ENCODE measurements around the gene METTL4. TPM values are rescaled to one million over a fixed set of nuclear protein-coding genes. Genes with fewer than 3 reads are reported as not detected.
A peak's percentile ranks its signal among the peaks of the same experiment; 100 is the strongest.
"Not testable (repeated sequence)": the region's sequence is repeated elsewhere in the genome, so short reads cannot be mapped to it uniquely, and the experiment has no call there.

METTL4 gene
- total RNA-seq, 1 donor from 2014 or later = 15.4 TPM

DNA sequence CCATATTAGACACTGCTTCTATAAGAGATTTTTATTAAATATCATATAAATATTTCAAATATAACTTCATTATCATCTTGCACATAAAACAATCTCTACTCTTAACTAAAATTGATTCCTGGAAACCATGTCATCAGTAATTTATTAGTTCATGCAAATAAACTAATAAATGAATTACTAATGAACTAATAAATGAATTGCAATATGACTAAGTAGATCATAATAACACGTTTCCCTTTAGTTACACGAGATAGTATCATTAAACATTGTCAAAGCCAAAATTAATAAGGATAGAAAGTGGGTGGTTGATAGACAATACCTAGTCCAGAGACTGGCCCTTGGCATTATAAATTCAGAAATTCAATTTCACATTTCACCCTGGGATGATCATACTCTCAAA is 26.1 kb downstream of the METTL4 start:
- H3K27me3 Mint-ChIP-seq (ENCODE audit: unreplicated experiment) = no peaks in the 10 kb centered on the region
- H3K36me3 Mint-ChIP-seq (ENCODE audit: unreplicated experiment) = no peaks in the 10 kb centered on the region
- H3K27ac Mint-ChIP-seq (ENCODE audit: unreplicated experiment) = no peak overlapping the region
- TF ChIP-seq, protein P1, sequence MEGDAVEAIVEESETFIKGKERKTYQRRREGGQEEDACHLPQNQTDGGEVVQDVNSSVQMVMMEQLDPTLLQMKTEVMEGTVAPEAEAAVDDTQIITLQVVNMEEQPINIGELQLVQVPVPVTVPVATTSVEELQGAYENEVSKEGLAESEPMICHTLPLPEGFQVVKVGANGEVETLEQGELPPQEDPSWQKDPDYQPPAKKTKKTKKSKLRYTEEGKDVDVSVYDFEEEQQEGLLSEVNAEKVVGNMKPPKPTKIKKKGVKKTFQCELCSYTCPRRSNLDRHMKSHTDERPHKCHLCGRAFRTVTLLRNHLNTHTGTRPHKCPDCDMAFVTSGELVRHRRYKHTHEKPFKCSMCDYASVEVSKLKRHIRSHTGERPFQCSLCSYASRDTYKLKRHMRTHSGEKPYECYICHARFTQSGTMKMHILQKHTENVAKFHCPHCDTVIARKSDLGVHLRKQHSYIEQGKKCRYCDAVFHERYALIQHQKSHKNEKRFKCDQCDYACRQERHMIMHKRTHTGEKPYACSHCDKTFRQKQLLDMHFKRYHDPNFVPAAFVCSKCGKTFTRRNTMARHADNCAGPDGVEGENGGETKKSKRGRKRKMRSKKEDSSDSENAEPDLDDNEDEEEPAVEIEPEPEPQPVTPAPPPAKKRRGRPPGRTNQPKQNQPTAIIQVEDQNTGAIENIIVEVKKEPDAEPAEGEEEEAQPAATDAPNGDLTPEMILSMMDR (IDR thresholded peaks at IDR 0.05; ENCODE audit: partially characterized antibody, unreplicated experiment) = no peak
- H3K9me3 Mint-ChIP-seq (ENCODE audit: unreplicated experiment) = no peaks in the 10 kb centered on the region
- peaks cover 3% of the 10 kb centered on the region for H3K4me1 Mint-ChIP-seq (ENCODE audit: low read depth, unreplicated experiment)
- no peak overlapping the region for H3K4me3 Mint-ChIP-seq (ENCODE audit: unreplicated experiment)
- DNase-seq = no peak

GRCh38 chr18:2541925-2542563 is 29.3 kb downstream of the METTL4 start:
- not testable (repeated sequence) for H3K27ac Mint-ChIP-seq (ENCODE audit: unreplicated experiment); H3K4me3 Mint-ChIP-seq (ENCODE audit: unreplicated experiment); DNase-seq; H3K4me1 Mint-ChIP-seq (ENCODE audit: low read depth, unreplicated experiment); H3K36me3 Mint-ChIP-seq (ENCODE audit: unreplicated experiment); H3K9me3 Mint-ChIP-seq (ENCODE audit: unreplicated experiment); H3K27me3 Mint-ChIP-seq (ENCODE audit: unreplicated experiment)
- TF ChIP-seq, protein P1 (IDR thresholded peaks at IDR 0.05; ENCODE audit: partially characterized antibody, unreplicated experiment) = peak; percentile 56

DNA sequence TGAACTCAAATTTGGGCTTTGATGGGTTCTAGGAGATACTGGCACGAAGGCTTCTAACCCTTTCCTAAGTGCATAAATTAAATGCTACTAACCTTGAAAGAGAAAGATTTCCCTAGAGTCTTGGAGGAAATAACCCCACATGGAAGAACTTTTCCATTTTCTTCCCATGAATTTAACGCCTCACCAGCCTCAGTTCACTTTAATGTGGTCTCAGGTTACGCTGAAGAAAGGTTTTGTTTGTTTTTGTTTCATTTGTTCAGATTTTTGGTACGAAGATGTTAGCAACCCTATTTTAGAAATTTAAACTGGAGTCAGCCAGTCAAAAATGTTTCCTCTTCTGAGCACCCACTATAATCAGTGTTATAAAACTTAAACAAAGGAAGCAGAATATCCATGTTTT is 30.7 kb downstream of the METTL4 start:
- H3K9me3 Mint-ChIP-seq (ENCODE audit: unreplicated experiment) = no peaks in the 10 kb centered on the region
- DNase-seq = no peak
- TF ChIP-seq, protein P1 (IDR thresholded peaks at IDR 0.05; ENCODE audit: partially characterized antibody, unreplicated experiment) = no peak
- H3K36me3 Mint-ChIP-seq (ENCODE audit: unreplicated experiment) = no peaks in the 10 kb centered on the region
- peaks cover 3% of the 10 kb centered on the region for H3K4me1 Mint-ChIP-seq (ENCODE audit: low read depth, unreplicated experiment)
- H3K4me3 Mint-ChIP-seq (ENCODE audit: unreplicated experiment) = no peak overlapping the region
- H3K27ac Mint-ChIP-seq (ENCODE audit: unreplicated experiment) = no peak overlapping the region
- H3K27me3 Mint-ChIP-seq (ENCODE audit: unreplicated experiment) = no peaks in the 10 kb centered on the region

DNA sequence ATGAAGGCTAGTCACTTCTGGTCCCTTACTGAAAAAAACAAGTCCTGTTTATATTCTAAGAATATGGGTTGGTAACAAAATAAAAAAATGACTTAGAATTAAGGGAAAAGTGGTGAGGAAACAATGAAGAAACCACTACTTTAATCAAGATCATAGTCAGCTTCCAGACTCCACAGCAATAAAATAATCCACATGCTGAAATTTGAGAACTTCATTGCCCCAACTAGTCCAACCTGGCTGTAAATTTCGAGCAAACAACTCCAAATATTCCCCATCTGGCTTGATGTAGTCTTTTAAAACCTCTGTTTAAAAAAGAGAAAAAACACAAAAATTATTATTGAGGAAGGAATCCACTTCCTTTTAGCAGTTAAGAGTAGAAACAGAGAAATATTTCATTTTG is 32.5 kb downstream of the METTL4 start:
- TF ChIP-seq, protein P1 (IDR thresholded peaks at IDR 0.05; ENCODE audit: partially characterized antibody, unreplicated experiment) = no peak
- H3K9me3 Mint-ChIP-seq (ENCODE audit: unreplicated experiment) = no peaks in the 10 kb centered on the region
- no peak for DNase-seq
- H3K27me3 Mint-ChIP-seq (ENCODE audit: unreplicated experiment) = no peaks in the 10 kb centered on the region
- H3K27ac Mint-ChIP-seq (ENCODE audit: unreplicated experiment) = no peak overlapping the region
- H3K4me3 Mint-ChIP-seq (ENCODE audit: unreplicated experiment) = no peak overlapping the region
- H3K36me3 Mint-ChIP-seq (ENCODE audit: unreplicated experiment) = no peaks in the 10 kb centered on the region
- peaks cover 3% of the 10 kb centered on the region for H3K4me1 Mint-ChIP-seq (ENCODE audit: low read depth, unreplicated experiment)

GRCh38 chr18:2538236-2538635 is 33.1 kb downstream of the METTL4 start:
- Mint-ChIP-seq H3K9me3 (ENCODE audit: unreplicated experiment) (no peaks in the 10 kb centered on the region), H3K4me3 (ENCODE audit: unreplicated experiment) (no peak overlapping the region), H3K4me1 (ENCODE audit: low read depth, unreplicated experiment) (peaks cover 3% of the 10 kb centered on the region), H3K27ac (ENCODE audit: unreplicated experiment) (no peak overlapping the region), H3K36me3 (ENCODE audit: unreplicated experiment) (no peaks in the 10 kb centered on the region), H3K27me3 (ENCODE audit: unreplicated experiment) (no peaks in the 10 kb centered on the region)
- DNase-seq = no peak
- TF ChIP-seq, protein P1 (IDR thresholded peaks at IDR 0.05; ENCODE audit: partially characterized antibody, unreplicated experiment) = no peak

Data from glutamatergic neuron (in vitro differentiated cells).